ENCODE data around the gene CPED1.

DNA sequence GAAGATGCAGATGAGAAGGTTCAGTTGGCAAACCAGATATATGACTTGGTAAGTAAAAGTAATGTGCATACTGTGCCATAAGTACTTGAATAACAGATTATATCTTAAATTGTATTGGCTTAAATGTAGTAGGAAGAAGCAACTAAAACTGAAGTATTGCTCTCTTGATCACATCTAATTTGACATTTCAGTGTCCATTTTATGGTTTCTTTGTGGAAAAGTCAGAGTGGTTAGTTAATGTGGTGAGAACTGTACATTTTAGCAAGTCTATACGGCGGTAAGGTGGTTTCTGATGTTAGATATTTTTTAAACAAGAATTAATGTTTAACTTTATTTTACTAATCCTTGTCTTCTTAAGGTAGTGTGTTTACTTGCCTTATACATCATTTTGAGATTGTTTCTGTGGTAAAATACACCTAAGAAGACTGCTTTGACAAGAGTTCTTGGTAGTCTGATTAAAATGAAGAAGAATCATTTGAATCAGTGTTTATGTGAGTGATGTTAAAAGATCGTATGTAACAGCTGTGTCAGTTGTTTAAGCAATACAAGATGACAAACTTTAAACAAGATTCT is 32.8 kb upstream of the CPED1 start:
- TF ChIP-seq, protein P1, sequence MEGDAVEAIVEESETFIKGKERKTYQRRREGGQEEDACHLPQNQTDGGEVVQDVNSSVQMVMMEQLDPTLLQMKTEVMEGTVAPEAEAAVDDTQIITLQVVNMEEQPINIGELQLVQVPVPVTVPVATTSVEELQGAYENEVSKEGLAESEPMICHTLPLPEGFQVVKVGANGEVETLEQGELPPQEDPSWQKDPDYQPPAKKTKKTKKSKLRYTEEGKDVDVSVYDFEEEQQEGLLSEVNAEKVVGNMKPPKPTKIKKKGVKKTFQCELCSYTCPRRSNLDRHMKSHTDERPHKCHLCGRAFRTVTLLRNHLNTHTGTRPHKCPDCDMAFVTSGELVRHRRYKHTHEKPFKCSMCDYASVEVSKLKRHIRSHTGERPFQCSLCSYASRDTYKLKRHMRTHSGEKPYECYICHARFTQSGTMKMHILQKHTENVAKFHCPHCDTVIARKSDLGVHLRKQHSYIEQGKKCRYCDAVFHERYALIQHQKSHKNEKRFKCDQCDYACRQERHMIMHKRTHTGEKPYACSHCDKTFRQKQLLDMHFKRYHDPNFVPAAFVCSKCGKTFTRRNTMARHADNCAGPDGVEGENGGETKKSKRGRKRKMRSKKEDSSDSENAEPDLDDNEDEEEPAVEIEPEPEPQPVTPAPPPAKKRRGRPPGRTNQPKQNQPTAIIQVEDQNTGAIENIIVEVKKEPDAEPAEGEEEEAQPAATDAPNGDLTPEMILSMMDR (conservative IDR thresholded peaks at IDR 0.05 in 1 of 2, IDR thresholded peaks at IDR 0.05 in 1 of 2; ENCODE audit: low read depth in 1 of 2, low read length in 2 of 2) = no peak
- no peak for TF ChIP-seq EZH2 (IDR thresholded peaks at IDR 0.05; ENCODE audit: low read length, missing control alignments)

Data from fibroblast of lung (primary cell).